A673 (cell line): ENCODE data around the gene PCBP3. TPM values are rescaled to one million over a fixed set of nuclear protein-coding genes. Genes with fewer than 3 reads are reported as not detected.

Experiments
- BruUV-seq: library from RNA; stranded (reverse); fragments of 400-500 nt; replicated peaks from 2 replicates; lab custom pipeline; 2021; lab: Mats Ljungman, UMichigan
- CTCF ChIA-PET: fragments of 300-600 bp; sonication (Branson Sonifier 250); formaldehyde crosslinking; loops from one replicate; lab custom pipeline; 2022; ENCODE audit warnings: antibody characterized with exemption; lab: Charles Lee
- POLR2A ChIA-PET: fragments of 300-600 bp; sonication (Branson Sonifier 250); formaldehyde crosslinking; loops from one replicate; lab custom pipeline; 2022; ENCODE audit warnings: antibody characterized with exemption; ENCODE audit not compliant: low non-redundant PET; lab: Charles Lee
- DNase-seq: peaks from one replicate; pipeline ENCODE4 v3.0.0-alpha.2; 2015; ENCODE audit warnings: low spot score
- H3K27ac ChIP-seq: fragments of 200-600 bp; sonication (generic); 2 replicates; pipeline ENCODE4 v1.5.1; 2016; ENCODE audit warnings: mixed run types, low read depth, mild to moderate bottlenecking, mixed read lengths, antibody characterized with exemption, low read length; ENCODE audit not compliant: poor library complexity, severe bottlenecking
- H3K27me3 ChIP-seq: fragments of 200-600 bp; sonication (generic); replicated peaks from 2 replicates; pipeline ENCODE4 v1.6.1; 2017; ENCODE audit warnings: mixed run types, low read depth, mild to moderate bottlenecking, mixed read lengths, antibody characterized with exemption, low read length; ENCODE audit not compliant: insufficient read depth, poor library complexity
- H3K36me3 ChIP-seq: fragments of 200-600 bp; sonication (generic); 2 replicates; pipeline ENCODE4 v1.6.1; 2016; ENCODE audit warnings: mixed run types, mild to moderate bottlenecking, mixed read lengths, antibody characterized with exemption, low read length; ENCODE audit not compliant: insufficient read depth, poor library complexity, severe bottlenecking
- H3K4me1 ChIP-seq: fragments of 200-600 bp; sonication (generic); 2 replicates; pipeline ENCODE4 v1.6.1; 2017; ENCODE audit warnings: mixed run types, mild to moderate bottlenecking, mixed read lengths, antibody characterized with exemption, low read length; ENCODE audit not compliant: insufficient read depth, poor library complexity, severe bottlenecking
- H3K4me3 ChIP-seq: fragments of 200-600 bp; sonication (generic); 2 replicates; pipeline ENCODE4 v1.5.1; 2016; ENCODE audit warnings: low read depth, mixed run types, mild to moderate bottlenecking, mixed read lengths, low read length; ENCODE audit not compliant: poor library complexity, severe bottlenecking
- H3K9me3 ChIP-seq: fragments of 200-600 bp; sonication (generic); 2 replicates; pipeline ENCODE4 v1.6.1; 2016; ENCODE audit warnings: mixed run types, low read depth, mild to moderate bottlenecking, mixed read lengths, antibody characterized with exemption, low read length; ENCODE audit not compliant: poor library complexity, severe bottlenecking
- CTCF ChIP-seq: fragments of 300-800, 200-600 bp; sonication (generic); conservative IDR thresholded peaks from 2 replicates; pipeline ENCODE4 v1.5.1; 2017; ENCODE audit warnings: low read depth, mild to moderate bottlenecking, antibody characterized with exemption, low read length, moderate library complexity, mixed read lengths
- EZH2 ChIP-seq: fragments of 200-600 bp; sonication (generic); IDR thresholded peaks from 2 replicates; pipeline ENCODE4 v1.6.1; 2017; ENCODE audit warnings: borderline replicate concordance, low read depth, mild to moderate bottlenecking, mixed read lengths, antibody characterized with exemption, low read length; ENCODE audit not compliant: poor library complexity, severe bottlenecking
- intact Hi-C: fragments of 100-400 bp; cut with micrococcal nuclease; formaldehyde crosslinking; loops from one replicate; pipeline ENCODE4 v1.10.0; 2022; ENCODE audit not compliant: unreplicated experiment
- total RNA-seq: library from RNA; stranded (reverse); gene quantifications from 2 replicates; pipeline ENCODE4 v1.2.3, GENCODE V29; 2021

PCBP3 gene
- total RNA-seq, 1 experiment from 2014 or later: 25.6 TPM

DNA sequence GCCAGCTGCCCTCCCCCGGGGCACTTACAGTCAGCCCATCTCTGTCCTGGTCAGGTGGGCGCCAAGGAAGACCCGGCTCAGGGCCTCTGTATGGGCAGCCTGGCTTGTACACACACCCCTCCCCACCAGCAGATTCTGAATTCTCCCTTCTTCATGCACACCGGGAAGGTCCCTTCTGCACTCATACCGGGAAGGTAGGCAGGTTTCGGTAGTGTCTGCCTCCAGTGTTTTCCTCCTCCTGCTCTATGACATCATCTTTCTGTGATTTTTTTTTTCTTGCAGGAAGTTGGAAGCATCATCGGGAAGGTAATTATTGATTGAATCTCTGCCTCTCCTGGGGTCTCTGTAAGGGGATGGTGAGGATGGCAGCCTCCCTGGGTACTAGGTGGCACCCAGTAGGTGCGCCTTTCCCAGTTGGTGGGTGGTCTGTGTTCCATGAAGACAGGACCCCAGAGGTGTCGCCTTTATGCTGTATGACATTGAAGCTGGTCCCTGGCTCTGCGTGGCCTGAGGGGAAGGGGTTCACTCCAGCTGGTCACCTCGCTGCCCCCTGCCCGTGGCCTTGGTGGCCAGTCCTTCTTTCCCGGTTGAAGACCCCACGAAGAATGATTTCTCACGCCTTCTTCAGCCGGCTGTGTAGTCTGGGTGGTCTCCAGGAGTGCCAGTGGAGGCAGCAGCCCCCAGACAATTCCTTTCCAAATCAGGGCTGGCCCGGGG lies 255.9 kb downstream of the PCBP3 start:
- no peaks in the 10 kb centered on the region for H3K4me1 ChIP-seq
- no peak for DNase-seq
- TF ChIP-seq CTCF (no peak), EZH2 (no peak)
- no peaks in the 10 kb centered on the region for H3K27me3 ChIP-seq
- CTCF ChIA-PET: no interaction called here
- no peak overlapping the region for H3K27ac ChIP-seq
- BruUV-seq: no TSS peak
- no peaks in the 10 kb centered on the region for H3K36me3 ChIP-seq
- no peaks in the 10 kb centered on the region for H3K9me3 ChIP-seq
- intact Hi-C loops: no loop called here
- no peak overlapping the region for H3K4me3 ChIP-seq
- POLR2A ChIA-PET: no interaction called here

GRCh38 chr21:45900034-45900868 lies 256.7 kb downstream of the PCBP3 start:
- ChIA-PET POLR2A (no interaction called here), CTCF (no interaction called here)
- no peaks in the 10 kb centered on the region for H3K4me1 ChIP-seq
- no peak for DNase-seq
- H3K36me3 ChIP-seq: no peaks in the 10 kb centered on the region
- no peaks in the 10 kb centered on the region for H3K27me3 ChIP-seq
- intact Hi-C loops: no loop called here
- no peaks in the 10 kb centered on the region for H3K9me3 ChIP-seq
- H3K4me3 ChIP-seq: no peak overlapping the region
- BruUV-seq: no TSS peak
- no peak for TF ChIP-seq EZH2
- no peak for TF ChIP-seq CTCF
- H3K27ac ChIP-seq: no peak overlapping the region

DNA sequence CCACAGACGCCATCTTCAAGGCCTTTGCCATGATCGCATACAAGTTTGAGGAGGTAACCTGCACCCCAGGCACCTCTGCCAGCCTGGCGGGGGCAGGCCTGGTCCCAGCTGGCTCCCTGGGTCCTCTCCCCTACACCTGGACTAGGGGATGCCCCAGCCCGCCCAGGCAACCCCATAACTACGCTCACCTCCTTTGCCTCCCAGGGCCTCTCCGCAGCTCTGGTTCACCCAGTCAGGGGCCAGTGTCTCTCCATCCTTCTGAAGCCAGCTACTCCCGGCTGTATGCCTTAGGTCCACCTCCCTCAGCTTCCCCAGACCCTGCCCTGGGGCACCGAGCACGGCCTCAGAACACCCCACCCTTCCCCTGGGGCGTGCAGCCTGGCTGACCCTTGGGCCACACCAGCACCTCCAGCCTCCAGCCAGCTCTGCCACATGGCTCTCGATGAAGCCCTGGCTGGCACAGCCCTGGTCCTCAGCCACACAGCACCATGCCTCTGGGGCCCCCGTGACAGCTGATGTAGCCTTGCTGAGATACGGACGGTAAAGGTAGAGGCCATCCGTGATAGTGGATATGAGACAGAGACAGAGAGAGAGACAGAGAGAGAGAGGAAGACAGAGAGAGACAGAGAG lies 257.7 kb downstream of the PCBP3 start:
- no peak overlapping the region for H3K4me3 ChIP-seq
- no peak for DNase-seq
- H3K36me3 ChIP-seq: no peaks in the 10 kb centered on the region
- H3K27me3 ChIP-seq: no peaks in the 10 kb centered on the region
- H3K9me3 ChIP-seq: no peaks in the 10 kb centered on the region
- POLR2A ChIA-PET: no interaction called here
- intact Hi-C loops: no loop called here
- H3K27ac ChIP-seq: no peak overlapping the region
- H3K4me1 ChIP-seq: no peaks in the 10 kb centered on the region
- TF ChIP-seq EZH2: no peak
- no peak for TF ChIP-seq CTCF
- no TSS peak for BruUV-seq
- CTCF ChIA-PET: no interaction called here
